NCI-H2227 (cell line): ENCODE measurements around the gene SLC6A5.

Experiments
- DNase-seq: peaks from one replicate; lab custom pipeline; 2025; ENCODE audit not compliant: unreplicated experiment; lab: John Stamatoyannopoulos, UW

The SLC6A5 gene

GRCh38 chr11:20618083-20618482 lies 18.7 kb downstream of the SLC6A5 start:
- no peak for DNase-seq

- DNase-seq = no peak
These were observed 21.6 kb downstream of the SLC6A5 start for GRCh38 chr11:20620988-20621387.

GRCh38 chr11:20621679-20622078 lies 22.3 kb downstream of the SLC6A5 start:
- no peak for DNase-seq

GRCh38 chr11:20623252-20623651 lies 23.8 kb downstream of the SLC6A5 start:
- DNase-seq = no peak

- DNase-seq = peak; percentile 52
These were observed 26.9 kb downstream of the SLC6A5 start for GRCh38 chr11:20626279-20626678.

GRCh38 chr11:20627026-20627425 lies 27.6 kb downstream of the SLC6A5 start:
- DNase-seq = no peak

GRCh38 chr11:20627701-20628100 lies 28.3 kb downstream of the SLC6A5 start:
- no peak for DNase-seq

GRCh38 chr11:20631519-20632168 lies 32.2 kb downstream of the SLC6A5 start:
- peak; percentile 75 for DNase-seq

GRCh38 chr11:20632169-20632532 lies 32.7 kb downstream of the SLC6A5 start:
- DNase-seq = no peak

- no peak for DNase-seq
These were observed 34.6 kb downstream of the SLC6A5 start for GRCh38 chr11:20634044-20634443.

- DNase-seq = peak; percentile 63
These were observed 35.4 kb downstream of the SLC6A5 start for GRCh38 chr11:20634781-20635180.

- no peak for DNase-seq
These were observed 38.7 kb downstream of the SLC6A5 start for GRCh38 chr11:20638074-20638473.

- no peak for DNase-seq
These were observed 40.3 kb downstream of the SLC6A5 start for GRCh38 chr11:20639688-20640087.

GRCh38 chr11:20640401-20640800 lies 41.0 kb downstream of the SLC6A5 start:
- DNase-seq = no peak

GRCh38 chr11:20644360-20644759 lies 45.0 kb downstream of the SLC6A5 start:
- no peak for DNase-seq

- DNase-seq = peak; percentile 82
These were observed 48.7 kb downstream of the SLC6A5 start for GRCh38 chr11:20647976-20648565.

GRCh38 chr11:20652150-20652806 lies 52.9 kb downstream of the SLC6A5 start:
- no peak for DNase-seq

- DNase-seq = no peak
These were observed 54.6 kb downstream of the SLC6A5 start for GRCh38 chr11:20654038-20654437.

GRCh38 chr11:20656901-20657300 lies 57.5 kb downstream of the SLC6A5 start:
- no peak for DNase-seq

- no peak for DNase-seq
These were observed 58.7 kb downstream of the SLC6A5 start for GRCh38 chr11:20658135-20658534.

GRCh38 chr11:20661445-20661844 lies 62.0 kb downstream of the SLC6A5 start:
- DNase-seq = no peak

GRCh38 chr11:20661850-20662249 lies 62.4 kb downstream of the SLC6A5 start:
- DNase-seq = no peak
